Fibroblast of upper back skin (primary cell): ENCODE data around the gene ETHE1.

Experiments used
- DNase-seq: peaks from one replicate; pipeline ENCODE4 v3.0.0-alpha.2; 2013

ETHE1 gene

GRCh38 chr19:43462785-43463380 is 64.1 kb downstream of the ETHE1 start:
- DNase-seq = no peak

DNA sequence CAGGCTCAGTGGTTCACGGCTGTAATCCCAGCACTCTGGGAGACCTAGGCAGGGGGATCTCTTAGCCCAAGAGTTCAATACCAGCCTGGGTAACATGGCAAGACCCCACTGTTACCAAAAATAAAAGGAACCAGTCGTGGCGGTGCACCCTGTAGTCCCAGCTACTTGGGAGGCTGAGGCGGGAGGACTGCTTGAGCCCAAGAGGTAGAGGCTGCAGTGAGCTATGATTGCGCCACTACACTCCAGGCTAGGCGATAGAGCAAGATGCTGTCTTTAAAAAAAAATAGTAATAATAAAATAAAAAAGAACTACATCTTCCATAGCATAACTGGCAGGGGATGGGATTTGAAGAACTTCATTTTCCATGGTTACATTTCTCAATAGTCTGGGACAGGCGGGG is 64.6 kb downstream of the ETHE1 start:
- DNase-seq = no peak

GRCh38 chr19:43461303-43461702 is 65.7 kb downstream of the ETHE1 start:
- no peak for DNase-seq

DNA sequence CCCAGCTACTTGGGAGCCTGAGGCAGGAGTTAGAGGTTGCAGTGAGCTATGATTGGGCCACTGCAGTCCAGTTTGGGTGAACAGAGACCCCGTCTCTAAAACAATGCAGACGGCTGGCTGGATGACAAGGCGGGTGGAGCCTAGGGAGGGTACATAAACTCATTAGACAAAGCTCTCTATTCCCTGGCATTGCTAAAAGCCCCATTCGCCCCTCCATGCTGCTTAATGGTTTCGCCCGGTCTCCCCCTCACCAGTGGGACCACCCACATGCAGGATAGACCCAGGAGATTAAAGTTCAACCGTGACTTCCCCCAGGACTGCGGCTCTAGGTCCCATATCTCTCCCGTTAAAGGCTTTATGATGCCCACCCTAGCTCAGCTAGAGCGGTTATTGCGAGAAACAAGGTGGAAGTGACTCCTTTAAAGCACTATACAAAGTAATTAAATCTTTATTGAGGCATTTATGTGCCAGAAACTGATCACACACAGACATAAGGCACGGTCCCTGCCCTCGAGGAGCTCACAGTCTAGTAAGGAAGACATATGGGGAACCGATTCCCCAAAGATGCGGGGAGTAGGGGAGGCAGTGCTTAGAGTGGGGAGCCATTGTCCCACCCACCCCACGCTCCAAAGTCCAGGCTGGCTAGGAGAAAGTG is 66.5 kb downstream of the ETHE1 start:
- no peak for DNase-seq

DNA sequence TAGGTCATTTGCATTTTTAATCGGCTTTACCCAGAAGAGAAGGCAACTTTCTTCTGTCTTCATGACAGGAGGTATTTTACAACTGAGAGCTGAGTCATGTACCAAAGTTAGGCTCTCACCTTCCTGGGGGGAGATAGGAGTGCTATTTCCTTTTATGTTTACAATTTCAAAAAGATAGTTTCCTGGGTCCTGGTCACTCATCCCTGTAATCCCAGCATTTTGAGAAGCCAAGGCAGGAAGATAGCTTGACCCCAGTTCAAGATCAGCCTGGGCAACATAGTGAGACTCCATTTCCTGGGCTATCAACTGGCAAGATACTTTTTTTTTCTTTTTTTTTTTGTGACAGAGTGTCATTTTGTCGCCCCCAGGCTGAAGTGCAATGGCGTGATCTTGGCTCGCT is 69.2 kb downstream of the ETHE1 start:
- no peak for DNase-seq
